Testis (tissue), 3 donors: ENCODE data around the gene NUMB. TPM values are rescaled to one million over a fixed set of nuclear protein-coding genes. Genes with fewer than 3 reads are reported as not detected.

ENCODE experiments used
- DNase-seq: peaks from one replicate; pipeline ENCODE4 v3.0.0-alpha.2; 2019
- H3K27ac ChIP-seq, 2 donors: fragments of 200-600 bp; sonication (generic); one replicate each; pipeline ENCODE4 v1.5.1; 2019
- H3K27me3 ChIP-seq: fragments of 200-600 bp; sonication (generic); one replicate; pipeline ENCODE4 v1.5.1; 2019
- H3K36me3 ChIP-seq: fragments of 200-600 bp; sonication (generic); one replicate; pipeline ENCODE4 v1.5.1; 2017; ENCODE audit warnings: low read depth; ENCODE audit errors: missing control alignments
- H3K4me1 ChIP-seq: fragments of 200-600 bp; sonication (generic); one replicate; pipeline ENCODE4 v1.5.1; 2019
- H3K4me3 ChIP-seq, 2 donors: fragments of 200-600 bp; sonication (generic); one replicate each; pipeline ENCODE4 v1.5.1; 2017 to 2019
- H3K9me3 ChIP-seq: fragments of 200-600 bp; sonication (generic); one replicate; pipeline ENCODE4 v1.5.1; 2017
- CTCF ChIP-seq, 3 experiments: fragments of 450-650 bp in 2 of 3; fragments of 200-600 bp in 1 of 3; sonication (generic) in 1 of 3; IDR thresholded peaks; one replicate each; pipeline ENCODE4 v1.5.1; 2016 to 2019; ENCODE audit warnings: antibody characterized with exemption in 3 of 3, mild to moderate bottlenecking in 2 of 3, moderate library complexity in 1 of 3
- POLR2A ChIP-seq: fragments of 450-650 bp; IDR thresholded peaks from one replicate; pipeline ENCODE4 v1.6.1; 2017; ENCODE audit warnings: antibody characterized with exemption, mild to moderate bottlenecking, moderate library complexity
- WGBS, 2 donors: methylation state at CpG; one replicate each; pipeline ENCODE4 v1.1.5; 2018; 5-methylcytosine and 5-hydroxymethylcytosine counted together
- intact Hi-C: fragments of 100-400 bp; cut with DNase I; formaldehyde crosslinking; loops from one replicate; pipeline ENCODE4 v1.15.1; 2023; ENCODE audit warnings: low total_unique reads
- polyA plus RNA-seq: library from polyadenylated mRNA; stranded (reverse); fragments of 350-450 nt; fragmentation: Illumina TruSeq; extraction: RNeasy Lipid Tissue Mini Kit (QIAGEN cat#74804); gene quantifications from one replicate; pipeline ENCODE4 v1.2.3, GENCODE V29; 2014; ENCODE audit warnings: low read depth, low replicate concordance; ENCODE audit not compliant: insufficient read depth
- total RNA-seq, 2 donors: library from RNA; depleted of rRNA; stranded (reverse); fragments of >200 nt; gene quantifications; one replicate each; pipeline ENCODE4 v1.2.3, GENCODE V29; 2016

The NUMB gene
- total and polyA plus RNA-seq, 3 donors from 2014 or later: 60.3 to 78.7 (median 69.7) TPM

DNA sequence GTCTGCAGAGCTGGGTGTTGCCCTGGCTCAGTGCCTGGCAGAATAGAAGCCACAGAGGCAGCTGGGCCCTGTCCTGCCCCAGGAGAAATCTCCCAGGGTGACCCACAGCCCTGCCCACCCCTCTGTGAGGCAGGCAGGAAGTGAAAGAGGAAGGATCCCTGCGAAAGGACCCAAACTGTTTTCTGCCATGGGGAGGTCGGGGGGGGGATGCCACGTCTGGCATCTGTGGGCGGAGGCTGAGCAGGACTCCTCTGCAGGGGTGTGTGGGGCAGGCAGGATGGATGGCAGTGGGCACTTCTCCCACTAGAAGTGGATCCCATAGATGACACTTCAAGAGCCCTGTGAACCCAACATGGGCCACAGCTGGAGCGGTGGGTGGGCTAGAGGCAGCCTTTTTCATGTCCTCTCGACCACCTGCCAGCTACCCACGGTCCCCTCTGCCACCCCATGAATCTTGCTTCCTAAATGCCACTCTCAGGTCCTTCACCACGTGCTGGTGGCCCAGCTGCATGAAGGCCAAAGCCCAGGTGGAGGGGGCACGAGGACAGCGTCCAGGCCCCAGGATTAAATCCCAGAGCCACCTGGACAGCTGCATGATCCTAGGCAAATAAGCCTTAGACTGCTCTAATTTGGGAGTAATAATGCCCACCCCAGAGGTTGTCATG, 217.4 kb downstream of the NUMB start:
- whole genome bisulfite sequencing, 2 donors: 82 to 88% methylated on average over 8 to 10 of the region's 10 CpGs
- Histone ChIP-seq H3K4me1 (peaks cover 14% of the 10 kb centered on the region), H3K9me3 (no peaks in the 10 kb centered on the region), H3K36me3 (no peaks in the 10 kb centered on the region), H3K4me3 (no peak overlapping the region), H3K27me3 (no peaks in the 10 kb centered on the region), H3K27ac (no peak overlapping the region)
- DNase-seq: no peak
- TF ChIP-seq POLR2A: no peak
- no peak for TF ChIP-seq CTCF (IDR thresholded peaks at IDR 0.05)
- intact Hi-C loops: loop anchor here (10.0 kb wide), 1 partner anchor 654 kb away; no protein-coding TSS in a partner anchor

- H3K4me3 ChIP-seq: peak overlapping the region; percentile 15 to 55
- H3K9me3 ChIP-seq: no peaks in the 10 kb centered on the region
- peak; percentile 83 for DNase-seq
- H3K27ac ChIP-seq: no peak overlapping the region
- peaks cover 21% of the 10 kb centered on the region for H3K4me1 ChIP-seq
- no peak for TF ChIP-seq POLR2A
- TF ChIP-seq CTCF (IDR thresholded peaks at IDR 0.05): no peak
- H3K36me3 ChIP-seq: no peaks in the 10 kb centered on the region
- H3K27me3 ChIP-seq: no peaks in the 10 kb centered on the region
- intact Hi-C loops: loop anchor here (10.0 kb wide), 1 partner anchor 655 kb away; no protein-coding TSS in a partner anchor
- WGBS, 2 donors: 1 to 6% methylated on average over 12 to 30 of the region's 48 CpGs
Measured at GRCh38 chr14:73239393-73240241, 218.7 kb downstream of the NUMB start.

DNA sequence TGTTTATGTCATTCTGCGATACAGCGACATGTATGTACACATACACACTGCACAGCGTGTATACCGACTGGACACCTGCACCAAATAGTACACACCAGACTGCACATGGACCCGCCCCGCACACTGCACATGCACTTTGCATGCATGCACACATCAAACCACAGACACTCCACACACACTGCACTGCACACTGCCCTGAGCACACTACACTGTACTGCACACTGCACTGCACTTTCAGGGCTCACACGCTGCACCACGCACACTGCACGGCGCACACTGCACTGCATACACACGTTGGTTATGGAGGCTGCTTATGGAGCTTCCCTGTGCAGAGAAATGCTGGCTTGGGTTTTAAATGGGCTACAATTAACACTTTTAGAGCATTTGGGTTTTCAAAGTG, 219.4 kb downstream of the NUMB start:
- Histone ChIP-seq H3K27ac (no peak overlapping the region), H3K4me1 (peaks cover 21% of the 10 kb centered on the region), H3K36me3 (no peaks in the 10 kb centered on the region), H3K9me3 (no peaks in the 10 kb centered on the region), H3K27me3 (no peaks in the 10 kb centered on the region), H3K4me3 (peak overlapping the region; percentile 15 to 55)
- intact Hi-C loops: no loop called here
- TF ChIP-seq POLR2A: no peak
- no peak for TF ChIP-seq CTCF (IDR thresholded peaks at IDR 0.05)
- WGBS, 2 donors: 45 to 50% methylated on average over 11 of the region's 11 CpGs
- DNase-seq: no peak

DNA sequence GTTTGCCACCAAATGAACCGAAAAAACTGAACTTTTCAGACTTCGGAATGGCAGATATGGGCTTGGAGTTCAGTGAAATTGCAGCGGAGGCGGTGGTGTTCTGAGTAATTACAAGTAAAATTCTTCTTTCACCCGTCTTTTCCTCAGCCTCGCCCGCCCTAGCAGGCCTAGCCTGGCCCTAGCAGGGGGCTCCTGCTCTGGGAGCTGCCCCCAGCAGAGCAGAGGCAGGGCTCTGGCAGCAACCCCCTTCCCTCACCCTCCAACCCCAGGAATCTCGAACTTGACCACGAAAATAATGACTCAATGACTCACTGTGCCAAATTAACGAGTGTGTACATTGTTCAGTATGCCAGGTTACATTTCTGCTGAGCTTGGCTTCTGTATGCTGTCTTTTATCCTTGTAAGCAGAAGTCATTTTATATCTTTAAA, 219.9 kb downstream of the NUMB start:
- WGBS, 2 donors: 22 to 24% methylated on average over 10 of the region's 10 CpGs
- Histone ChIP-seq H3K27me3 (no peaks in the 10 kb centered on the region), H3K4me1 (peaks cover 21% of the 10 kb centered on the region), H3K27ac (peak overlapping the region; percentile 71 to 87), H3K9me3 (no peaks in the 10 kb centered on the region), H3K36me3 (no peaks in the 10 kb centered on the region), H3K4me3 (peak overlapping the region; percentile 64)
- no peak for TF ChIP-seq POLR2A
- intact Hi-C loops: no loop called here
- no peak for DNase-seq

DNA sequence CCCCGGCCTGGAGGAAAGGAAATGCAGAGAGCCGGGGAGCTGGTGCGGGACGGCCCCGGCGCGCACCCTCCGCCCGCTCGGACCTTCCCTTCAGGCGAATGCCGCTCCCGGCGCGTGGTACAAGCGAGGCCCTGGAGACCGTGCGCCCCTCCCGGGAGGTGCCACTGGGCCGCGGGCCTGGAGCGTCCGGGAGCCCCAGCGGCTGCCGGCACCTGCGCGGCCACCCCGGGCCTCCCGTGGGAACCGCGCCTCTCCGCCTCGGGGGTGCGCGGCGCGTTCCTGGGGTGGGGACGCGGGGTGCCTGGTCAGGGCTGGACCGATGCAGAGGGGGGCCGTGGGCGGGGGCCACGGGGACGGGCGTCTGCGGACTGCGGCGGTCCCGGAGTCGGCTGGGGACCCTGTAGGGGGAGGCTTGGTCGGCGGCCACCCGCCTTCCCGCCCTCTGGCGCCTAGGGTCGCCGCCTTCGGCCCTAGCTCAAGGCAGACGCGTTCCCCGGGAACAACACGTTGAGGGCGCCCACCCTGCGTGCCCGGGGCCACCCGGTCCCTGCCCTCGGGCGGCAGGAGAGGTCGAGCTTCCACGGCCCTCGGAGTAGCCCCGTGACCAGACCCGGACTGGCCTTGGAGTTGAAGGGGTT, 220.4 kb downstream of the NUMB start:
- Histone ChIP-seq H3K27ac (peak overlapping the region; percentile 71 to 87), H3K36me3 (no peaks in the 10 kb centered on the region), H3K4me3 (peak overlapping the region; percentile 64), H3K27me3 (no peaks in the 10 kb centered on the region), H3K9me3 (no peaks in the 10 kb centered on the region), H3K4me1 (peaks cover 21% of the 10 kb centered on the region)
- WGBS, 2 donors: 1% methylated on average over 35 of the region's 73 CpGs; no CpG with 5 or more reads in 1 of the 2 donors
- no peak for DNase-seq
- intact Hi-C loops: no loop called here
- TF ChIP-seq POLR2A (no peak), CTCF (IDR thresholded peaks at IDR 0.05) (no peak)
